GM21619 (cell line): Measurements from ENCODE around the gene NT5C3A.
A peak's percentile ranks its signal among the peaks of the same experiment; 100 is the strongest.
"Not testable (repeated sequence)": the region's sequence is repeated elsewhere in the genome, so short reads cannot be mapped to it uniquely, and the experiment has no call there.

Source experiments
- ATAC-seq: cut with Tn5 transposase; IDR thresholded peaks from one replicate; pipeline ENCODE4 v1.9.1; 2021; ENCODE audit not compliant: unreplicated experiment

Gene NT5C3A

DNA sequence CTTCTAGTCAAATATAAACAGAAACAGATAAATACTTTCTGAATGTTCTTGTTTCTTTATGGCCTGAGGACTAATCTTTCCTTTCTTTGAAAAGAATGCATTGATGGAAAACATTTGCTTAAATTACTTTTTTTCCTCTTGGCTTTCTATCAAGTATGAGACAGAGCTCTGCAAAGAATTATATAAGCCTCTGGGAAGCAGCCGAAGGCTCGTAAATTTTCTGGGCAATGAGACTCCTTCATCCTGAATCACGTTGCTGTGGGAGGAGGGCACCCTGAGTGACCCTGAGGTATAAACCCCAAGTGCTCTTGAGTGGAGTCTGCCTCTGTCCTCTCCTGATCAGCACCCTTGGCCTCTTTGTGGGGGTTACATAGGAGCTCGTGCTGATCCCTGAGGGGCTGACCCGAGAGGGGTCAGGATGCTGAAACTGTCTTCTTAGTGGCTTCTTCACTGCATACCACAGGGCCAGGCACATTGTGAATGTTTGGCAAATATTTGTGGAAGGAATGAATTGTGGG, 71.4 kb downstream of the NT5C3A start:
- ATAC-seq: not testable (repeated sequence)

DNA sequence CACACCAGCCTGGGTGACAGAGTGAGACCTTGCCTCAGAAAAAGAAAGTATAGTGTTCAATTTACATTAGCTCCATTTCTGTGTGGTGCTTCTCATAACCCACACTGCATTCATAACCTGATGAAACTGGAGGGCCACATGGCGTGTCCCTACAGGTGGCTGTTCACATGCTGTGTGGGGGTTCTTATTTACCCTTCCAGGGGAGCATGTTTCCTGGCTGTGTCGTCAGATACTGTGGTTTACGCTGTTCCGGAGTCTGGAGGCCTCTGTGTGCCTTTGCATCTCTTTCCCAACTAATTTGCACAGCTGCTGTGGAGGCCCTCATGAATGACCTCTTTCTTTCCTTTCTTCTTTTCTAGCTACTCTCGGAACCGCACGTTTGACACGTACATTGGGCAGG, 74.4 kb downstream of the NT5C3A start:
- peak; percentile 84 for ATAC-seq

DNA sequence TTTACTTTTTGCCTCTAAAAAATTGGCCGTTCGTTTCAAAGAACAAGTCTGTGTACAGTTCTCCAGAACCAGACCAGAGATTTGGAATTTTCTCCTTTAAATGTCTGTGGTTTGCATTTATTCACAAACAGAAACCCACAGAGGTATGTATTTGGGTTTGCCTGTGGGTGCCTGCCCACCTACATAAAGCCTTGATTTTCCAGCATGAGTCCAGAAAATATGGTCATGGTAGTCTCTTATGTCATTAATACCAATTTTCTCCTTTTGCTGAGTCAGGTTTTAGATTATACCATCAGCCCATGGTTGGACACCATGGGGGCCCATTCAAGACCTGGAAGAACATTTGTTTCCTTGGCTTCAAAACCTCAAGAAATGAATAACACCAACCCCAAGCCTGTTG, 82.7 kb downstream of the NT5C3A start:
- ATAC-seq: not testable (repeated sequence)

DNA sequence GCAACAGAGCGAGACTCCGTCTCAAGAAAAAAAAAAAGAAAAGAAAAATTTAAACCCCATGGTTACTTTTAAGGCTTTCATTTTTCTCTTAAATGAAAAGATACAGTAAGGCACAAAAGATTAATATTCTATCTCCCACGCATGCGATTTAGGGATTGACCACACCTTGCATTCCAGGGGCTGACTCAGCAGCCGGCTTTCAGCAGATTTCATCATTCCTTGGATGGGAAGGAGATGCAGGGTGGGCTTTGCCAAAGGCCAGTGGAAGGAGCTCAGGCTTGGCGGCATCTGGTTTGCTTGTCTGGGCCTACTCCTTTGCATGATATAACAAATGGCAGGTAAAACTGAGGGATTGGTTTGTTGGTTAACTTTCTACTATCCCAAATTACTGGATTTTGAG, 83.3 kb downstream of the NT5C3A start:
- ATAC-seq: not testable (repeated sequence)

DNA sequence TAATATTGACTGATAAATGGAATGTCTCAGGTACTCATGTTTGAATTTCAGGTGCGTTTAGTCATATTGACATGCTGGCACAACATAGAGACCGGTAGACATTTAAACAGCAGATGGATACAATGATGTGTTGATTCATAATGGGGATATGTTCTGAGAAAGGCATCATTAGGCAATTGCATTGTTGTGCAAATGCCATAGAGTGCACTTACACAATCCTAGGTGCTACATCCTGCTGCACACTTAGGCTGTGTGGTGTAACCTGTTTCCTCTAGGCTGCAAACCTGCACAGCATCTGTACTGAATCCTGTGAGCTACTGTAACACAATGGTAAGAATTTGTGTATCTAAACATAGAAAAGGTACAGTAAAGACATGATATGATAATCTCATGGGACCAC, 85.4 kb downstream of the NT5C3A start:
- ATAC-seq: not testable (repeated sequence)

DNA sequence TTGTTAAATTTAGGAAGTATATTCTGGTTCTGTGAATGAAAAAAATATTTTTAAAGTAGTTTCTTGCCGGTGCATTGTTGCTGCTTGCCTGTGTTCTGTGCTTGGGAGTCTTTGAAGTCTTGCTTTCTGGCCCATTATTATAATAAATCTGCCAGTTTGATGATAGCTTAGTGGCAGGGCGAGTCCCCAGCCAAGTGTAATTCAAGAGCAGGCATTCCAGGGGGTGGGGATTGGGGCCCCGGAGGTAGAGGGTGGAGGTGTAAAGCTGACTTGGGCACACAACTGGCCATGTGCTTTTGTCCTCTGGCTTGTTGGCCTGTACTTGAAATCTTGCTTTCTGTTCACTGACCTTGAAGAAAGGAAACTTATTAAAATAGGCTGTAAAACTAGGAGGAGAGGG, 90.6 kb downstream of the NT5C3A start:
- not testable (repeated sequence) for ATAC-seq

DNA sequence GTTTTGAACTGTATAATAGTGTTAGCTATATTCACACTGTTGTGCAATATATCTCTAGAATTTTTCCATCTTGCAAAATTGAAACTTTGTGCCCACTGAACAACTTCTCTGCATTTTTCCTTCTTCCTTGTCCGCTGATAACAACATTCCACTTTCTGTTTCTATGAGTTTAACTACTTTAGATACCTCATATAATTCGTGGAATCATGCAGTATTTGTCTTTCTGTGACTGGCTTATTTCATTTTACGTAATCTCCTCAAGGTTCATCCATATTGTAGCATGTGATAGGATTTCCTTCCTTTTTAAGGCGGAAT, 95.4 kb downstream of the NT5C3A start:
- not testable (repeated sequence) for ATAC-seq

DNA sequence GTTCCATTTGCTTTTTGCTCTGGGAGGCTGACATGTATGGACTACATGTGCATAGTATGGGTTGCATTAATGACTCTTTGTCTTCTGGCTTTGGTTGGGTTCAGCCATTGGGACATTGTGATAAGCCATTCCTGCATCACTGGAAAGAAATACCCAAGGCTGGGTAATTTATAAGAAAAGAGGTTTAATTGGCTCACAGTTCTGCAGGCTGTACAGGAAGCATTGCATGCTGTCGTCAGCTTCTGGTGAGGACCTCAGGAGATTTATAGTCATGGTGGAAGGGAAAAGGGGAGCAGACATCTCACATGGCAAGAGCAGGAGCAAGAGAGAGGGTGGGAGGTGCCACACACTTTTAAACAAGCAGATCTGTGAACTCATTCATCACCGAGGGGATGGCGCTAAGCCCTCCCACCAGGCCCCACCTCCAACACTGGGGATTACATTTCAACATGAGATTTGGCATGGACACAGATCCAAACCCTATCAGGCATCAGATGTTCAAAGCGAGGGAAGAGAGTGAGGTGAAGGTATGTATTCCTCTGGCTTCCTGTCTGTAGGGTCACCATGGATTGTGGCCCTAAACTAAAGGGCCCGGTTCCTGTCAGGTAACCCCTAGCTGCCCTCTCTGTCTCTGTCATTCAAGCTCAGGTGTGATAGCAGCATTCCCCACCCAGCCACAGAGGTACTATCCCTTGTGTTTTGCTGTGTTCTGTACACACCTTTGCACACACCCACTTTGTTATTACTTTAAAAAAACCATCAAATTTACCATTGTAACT, 95.9 kb downstream of the NT5C3A start:
- ATAC-seq: not testable (repeated sequence)

DNA sequence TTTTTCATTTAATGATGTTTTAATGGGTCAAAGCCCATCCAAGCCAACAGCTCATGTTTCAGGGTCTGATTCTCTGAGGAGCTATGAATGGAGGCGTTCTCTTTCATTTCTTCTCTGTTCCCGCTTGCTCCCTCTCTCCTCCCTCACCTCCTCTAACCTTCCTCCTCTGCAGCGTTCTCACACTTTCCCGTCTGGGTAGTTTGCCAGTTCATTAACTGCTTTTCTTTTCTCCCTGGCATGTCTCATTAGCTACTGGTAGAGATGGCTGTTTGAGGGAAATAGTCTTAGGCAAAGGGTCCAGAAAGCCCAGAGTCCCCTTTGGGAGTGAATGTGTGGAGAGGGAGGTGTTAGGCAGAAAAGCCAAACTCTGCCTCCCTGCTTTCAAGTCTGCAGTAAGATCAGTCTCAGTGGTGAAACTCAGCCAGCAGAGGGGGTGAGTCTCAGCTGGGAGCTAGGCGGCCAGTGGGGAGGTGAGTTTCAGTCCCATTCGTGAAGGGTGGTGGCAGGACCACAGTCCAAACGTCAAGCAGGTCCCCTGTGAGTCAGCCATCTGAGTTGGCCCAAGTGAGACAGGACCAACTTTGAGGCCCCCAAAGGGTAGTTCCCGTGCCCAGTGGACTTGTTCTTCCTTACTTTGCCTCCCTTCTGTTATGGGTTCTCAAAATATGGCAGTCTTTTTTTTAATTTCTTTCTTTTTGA, 98.0 kb downstream of the NT5C3A start:
- ATAC-seq: peak; percentile 97
